ENCODE measurements around the gene USHBP1.

DNA sequence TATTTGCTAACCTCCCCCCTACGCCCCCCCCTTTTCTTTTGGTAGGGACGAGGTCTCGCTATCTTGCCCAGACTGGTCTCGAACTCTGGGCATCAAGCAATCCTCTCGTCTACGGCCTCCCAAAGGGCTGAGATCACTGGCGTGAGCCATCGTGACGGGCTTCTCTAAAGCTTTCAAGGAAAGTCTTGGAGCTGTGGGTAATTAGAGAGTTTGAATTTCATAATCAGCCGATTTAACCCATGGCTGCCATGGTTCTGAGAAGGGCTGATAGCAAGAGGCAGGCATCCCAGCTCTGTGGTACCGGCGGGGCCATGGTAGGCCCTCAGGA lies 39.4 kb upstream of the USHBP1 start:
- TF ChIP-seq CTCF (IDR thresholded peaks at IDR 0.05) (no peak), POLR2A (IDR thresholded peaks at IDR 0.05) (no peak)

Measured in thyroid gland (tissue), 4 donors.